ENCODE results near the gene CEMIP.

CEMIP gene

DNA sequence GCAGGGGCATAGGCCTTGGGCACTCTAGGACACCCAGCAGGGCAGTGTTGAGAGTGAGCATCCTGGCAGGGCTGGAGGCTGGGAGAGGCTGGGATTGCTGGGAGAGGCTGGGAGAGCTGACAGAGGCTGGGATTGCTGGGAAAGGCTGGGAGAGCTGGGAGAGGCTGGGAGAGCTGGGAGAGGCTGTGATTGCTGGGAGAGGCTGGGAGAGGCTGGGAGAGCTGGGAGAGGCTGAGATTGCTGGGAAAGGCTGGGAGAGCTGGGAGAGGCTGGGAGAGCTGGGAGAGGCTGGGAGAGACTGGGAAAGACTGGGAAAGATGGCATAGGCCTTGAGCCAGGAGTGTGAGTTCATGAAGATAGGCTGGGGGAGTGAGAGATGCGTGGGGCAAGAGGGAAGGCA, 132.7 kb downstream of the CEMIP start:
- Histone ChIP-seq H3K27ac (no peak overlapping the region), H3K4me3 (ENCODE audit: low read depth, low read length) (no peak overlapping the region), H3K27me3 (replicated peaks) (no peaks in the 10 kb centered on the region), H3K36me3 (replicated peaks) (no peaks in the 10 kb centered on the region)
- no peak for DNase-seq
- TF ChIP-seq, protein P1, sequence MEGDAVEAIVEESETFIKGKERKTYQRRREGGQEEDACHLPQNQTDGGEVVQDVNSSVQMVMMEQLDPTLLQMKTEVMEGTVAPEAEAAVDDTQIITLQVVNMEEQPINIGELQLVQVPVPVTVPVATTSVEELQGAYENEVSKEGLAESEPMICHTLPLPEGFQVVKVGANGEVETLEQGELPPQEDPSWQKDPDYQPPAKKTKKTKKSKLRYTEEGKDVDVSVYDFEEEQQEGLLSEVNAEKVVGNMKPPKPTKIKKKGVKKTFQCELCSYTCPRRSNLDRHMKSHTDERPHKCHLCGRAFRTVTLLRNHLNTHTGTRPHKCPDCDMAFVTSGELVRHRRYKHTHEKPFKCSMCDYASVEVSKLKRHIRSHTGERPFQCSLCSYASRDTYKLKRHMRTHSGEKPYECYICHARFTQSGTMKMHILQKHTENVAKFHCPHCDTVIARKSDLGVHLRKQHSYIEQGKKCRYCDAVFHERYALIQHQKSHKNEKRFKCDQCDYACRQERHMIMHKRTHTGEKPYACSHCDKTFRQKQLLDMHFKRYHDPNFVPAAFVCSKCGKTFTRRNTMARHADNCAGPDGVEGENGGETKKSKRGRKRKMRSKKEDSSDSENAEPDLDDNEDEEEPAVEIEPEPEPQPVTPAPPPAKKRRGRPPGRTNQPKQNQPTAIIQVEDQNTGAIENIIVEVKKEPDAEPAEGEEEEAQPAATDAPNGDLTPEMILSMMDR (IDR thresholded peaks at IDR 0.05; ENCODE audit: low read depth, low read length, missing control alignments) = no peak
- in situ Hi-C loops (cut with HindIII; ENCODE audit: low pct_ligation_motif_present, low sequenced_read_pairs) = no loop called here

DNA sequence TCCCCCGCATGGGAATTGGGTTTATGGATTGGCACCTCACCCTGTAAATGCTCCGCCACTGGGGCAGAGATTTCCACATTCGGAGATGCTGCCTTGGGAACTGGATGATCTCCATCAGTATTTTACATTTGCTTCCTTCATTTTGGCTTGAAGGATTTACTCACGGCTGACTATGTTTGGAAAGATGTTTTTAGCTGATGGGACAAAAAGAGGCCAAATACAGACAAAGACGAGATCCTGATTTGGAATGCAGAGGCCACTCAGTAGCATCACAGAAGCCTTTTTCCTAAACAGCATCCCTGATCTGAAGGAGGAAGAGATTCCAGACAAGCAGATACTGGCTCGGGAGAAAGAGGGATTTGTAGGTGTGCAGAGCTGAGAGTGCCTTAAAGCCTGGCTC, 133.5 kb downstream of the CEMIP start:
- in situ Hi-C loops (cut with HindIII; ENCODE audit: low pct_ligation_motif_present, low sequenced_read_pairs) = no loop called here
- no peaks in the 10 kb centered on the region for H3K27me3 ChIP-seq (replicated peaks)
- no peaks in the 10 kb centered on the region for H3K36me3 ChIP-seq (replicated peaks)
- H3K4me3 ChIP-seq (ENCODE audit: low read depth, low read length) = no peak overlapping the region
- TF ChIP-seq, protein P1 (IDR thresholded peaks at IDR 0.05; ENCODE audit: low read depth, low read length, missing control alignments) = no peak
- no peak for DNase-seq
- H3K27ac ChIP-seq = no peak overlapping the region

DNA sequence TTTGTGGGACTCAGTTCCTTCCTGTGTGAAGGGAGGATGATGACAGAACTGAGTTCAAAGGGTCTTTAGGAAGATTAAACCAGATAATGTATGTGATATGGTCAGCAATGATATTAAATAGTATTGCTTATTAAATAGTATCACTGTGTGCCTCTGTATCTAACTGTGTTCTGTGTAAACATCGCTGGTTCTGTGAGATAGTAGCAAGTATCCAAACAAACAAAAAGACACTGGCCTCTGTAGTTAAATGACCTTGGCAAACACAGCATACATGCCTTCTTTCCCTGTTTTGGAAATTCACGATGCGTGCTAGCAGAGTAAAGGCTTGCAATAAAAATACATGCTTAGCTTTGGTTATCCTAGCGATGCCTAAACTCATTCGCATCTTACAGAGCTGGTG, 134.4 kb downstream of the CEMIP start:
- in situ Hi-C loops (cut with HindIII; ENCODE audit: low pct_ligation_motif_present, low sequenced_read_pairs) = no loop called here
- TF ChIP-seq, protein P1 (IDR thresholded peaks at IDR 0.05; ENCODE audit: low read depth, low read length, missing control alignments) = no peak
- Histone ChIP-seq H3K36me3 (replicated peaks) (no peaks in the 10 kb centered on the region), H3K27ac (no peak overlapping the region), H3K4me3 (ENCODE audit: low read depth, low read length) (no peak overlapping the region), H3K27me3 (replicated peaks) (no peaks in the 10 kb centered on the region)
- DNase-seq = no peak

DNA sequence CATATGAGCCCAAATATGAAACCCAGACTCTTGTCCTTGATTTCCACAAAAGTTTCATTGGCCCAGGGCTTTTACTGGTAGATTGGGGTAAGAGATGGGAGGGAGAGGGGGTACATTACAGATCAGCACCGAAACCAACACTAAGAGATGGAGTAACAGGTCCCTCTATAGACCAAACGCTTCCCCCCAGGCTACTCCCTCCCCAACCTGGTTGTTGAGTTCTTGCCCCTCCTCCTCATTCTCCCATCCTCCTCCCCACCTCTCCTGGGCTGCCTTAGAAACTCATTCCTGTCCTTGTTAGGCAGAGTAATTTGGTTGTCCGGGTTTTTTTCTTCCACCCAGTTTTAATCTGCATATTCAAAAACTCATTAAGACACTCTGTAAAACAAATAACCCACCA, 136.3 kb downstream of the CEMIP start:
- Histone ChIP-seq H3K27ac (no peak overlapping the region), H3K4me3 (ENCODE audit: low read depth, low read length) (no peak overlapping the region), H3K36me3 (replicated peaks) (no peaks in the 10 kb centered on the region), H3K27me3 (replicated peaks) (no peaks in the 10 kb centered on the region)
- TF ChIP-seq, protein P1 (IDR thresholded peaks at IDR 0.05; ENCODE audit: low read depth, low read length, missing control alignments) = no peak
- DNase-seq = no peak
- in situ Hi-C loops (cut with HindIII; ENCODE audit: low pct_ligation_motif_present, low sequenced_read_pairs) = no loop called here

DNA sequence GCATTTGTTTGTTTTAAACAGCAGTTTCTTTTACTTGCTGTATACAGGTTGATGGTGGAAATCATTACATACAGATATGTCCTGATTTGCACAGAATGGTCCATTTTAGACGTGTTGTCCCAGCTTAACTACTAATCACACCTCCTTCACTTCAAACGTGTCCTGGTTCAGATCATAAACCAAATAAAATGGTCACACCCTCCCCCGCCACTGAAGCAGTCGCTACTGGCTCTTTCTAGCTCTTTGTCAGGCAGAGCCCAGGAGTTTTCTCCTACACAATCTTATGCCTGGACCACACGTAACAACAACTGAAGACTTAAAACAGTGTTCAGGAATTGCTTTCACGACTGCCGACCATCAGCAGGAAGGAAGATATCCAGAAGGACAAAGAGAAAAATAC, 136.9 kb downstream of the CEMIP start:
- H3K27ac ChIP-seq = no peak overlapping the region
- no peaks in the 10 kb centered on the region for H3K36me3 ChIP-seq (replicated peaks)
- no peak for DNase-seq
- TF ChIP-seq, protein P1 (IDR thresholded peaks at IDR 0.05; ENCODE audit: low read depth, low read length, missing control alignments) = no peak
- H3K27me3 ChIP-seq (replicated peaks) = no peaks in the 10 kb centered on the region
- in situ Hi-C loops (cut with HindIII; ENCODE audit: low pct_ligation_motif_present, low sequenced_read_pairs) = no loop called here
- H3K4me3 ChIP-seq (ENCODE audit: low read depth, low read length) = no peak overlapping the region

DNA sequence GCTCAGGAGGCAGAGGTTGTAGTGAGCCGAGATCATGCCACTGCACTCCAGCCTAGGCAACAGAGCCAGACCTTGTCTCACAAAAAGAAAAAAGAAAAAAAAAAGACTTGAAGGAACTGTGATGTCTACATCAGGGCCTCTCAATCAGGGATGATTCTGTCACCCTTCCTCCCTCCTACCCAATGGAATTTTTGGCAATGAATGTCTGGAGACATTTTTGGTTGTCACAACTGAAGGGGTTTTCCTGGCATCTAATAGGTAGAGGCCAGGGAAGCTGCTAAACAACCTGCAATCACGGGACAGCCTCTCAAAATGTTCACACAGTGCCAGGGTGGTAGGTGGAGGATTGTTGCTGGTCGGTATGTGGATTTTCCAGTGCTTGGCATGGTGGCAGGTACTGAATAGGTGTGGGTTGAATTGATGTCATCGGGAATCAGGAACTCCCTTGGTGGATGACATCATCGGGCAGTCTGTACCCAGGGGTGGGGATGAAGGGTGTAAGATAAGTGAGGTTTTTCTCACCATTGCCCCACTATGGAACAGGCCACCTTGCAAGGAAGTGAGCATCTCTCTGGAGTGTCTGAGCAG, 139.1 kb downstream of the CEMIP start:
- TF ChIP-seq, protein P1 (IDR thresholded peaks at IDR 0.05; ENCODE audit: low read depth, low read length, missing control alignments) = no peak
- in situ Hi-C loops (cut with HindIII; ENCODE audit: low pct_ligation_motif_present, low sequenced_read_pairs) = no loop called here
- DNase-seq = no peak
- Histone ChIP-seq H3K4me3 (ENCODE audit: low read depth, low read length) (no peak overlapping the region), H3K27ac (no peak overlapping the region), H3K27me3 (replicated peaks) (no peaks in the 10 kb centered on the region), H3K36me3 (replicated peaks) (no peaks in the 10 kb centered on the region)
